ENCODE data around the gene RAB6B.
A peak's percentile ranks its signal among the peaks of the same experiment; 100 is the strongest.
"Not testable (repeated sequence)": the region's sequence is repeated elsewhere in the genome, so short reads cannot be mapped to it uniquely, and the experiment has no call there.

Gene RAB6B

DNA sequence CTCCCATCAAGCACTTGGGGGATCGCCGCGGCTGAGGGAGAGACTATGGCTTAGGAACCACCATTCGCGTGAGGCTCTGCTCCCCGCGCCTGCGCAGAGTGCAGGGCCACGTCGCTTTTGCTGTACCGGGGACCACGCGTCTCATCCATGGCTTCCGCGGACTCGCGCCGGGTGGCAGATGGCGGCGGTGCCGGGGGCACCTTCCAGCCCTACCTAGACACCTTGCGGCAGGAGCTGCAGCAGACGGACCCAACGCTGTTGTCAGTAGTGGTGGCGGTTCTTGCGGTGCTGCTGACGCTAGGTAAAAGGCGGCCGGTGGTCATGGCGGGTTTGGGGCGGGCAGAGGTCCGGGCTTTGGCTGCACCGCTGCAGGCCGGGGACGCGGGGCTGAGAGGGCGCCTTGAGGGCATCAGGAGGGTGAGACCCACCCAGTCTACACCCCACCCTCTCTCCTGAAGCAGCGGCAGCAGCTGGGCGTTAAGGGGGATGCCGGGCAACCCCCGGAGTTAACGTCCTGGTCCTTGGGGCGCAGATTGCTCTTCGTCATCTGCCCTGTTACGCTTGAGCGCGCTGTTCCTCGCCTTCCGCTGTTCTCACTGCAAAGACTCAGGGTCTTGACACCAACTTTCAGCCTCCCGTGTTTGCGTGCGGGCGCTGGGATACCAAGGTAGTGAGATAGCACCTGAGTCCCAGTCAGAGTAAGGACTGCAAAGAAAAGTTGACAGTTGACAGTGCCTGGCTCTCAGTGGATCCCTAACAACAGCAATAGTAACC, 89.8 kb downstream of the RAB6B start, which contains the start of gene SRPRB:
TSS of gene SRPRB (plus strand) at position 114 of the 774 bp plus-strand sequence. CDS start at position 148, 34 bp downstream.
- peak; percentile 86 for DNase-seq (ENCODE audit: low read depth)

DNA sequence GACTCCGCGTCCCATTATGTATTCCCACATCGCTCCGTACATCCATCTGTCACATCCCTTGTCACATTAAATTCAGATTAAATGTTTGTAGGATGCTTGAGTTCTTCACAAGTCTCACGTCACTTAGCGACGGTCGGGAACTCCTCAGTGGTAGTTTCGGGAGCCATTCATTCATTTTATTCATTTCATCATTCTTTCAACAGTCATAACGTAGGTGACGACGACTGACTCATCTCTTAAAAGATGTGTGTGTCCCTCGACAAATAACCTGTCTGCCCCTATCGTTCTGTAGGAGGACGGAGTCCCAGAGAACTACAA, 90.3 kb downstream of the RAB6B start:
- DNase-seq (ENCODE audit: low read depth): no peak

DNA sequence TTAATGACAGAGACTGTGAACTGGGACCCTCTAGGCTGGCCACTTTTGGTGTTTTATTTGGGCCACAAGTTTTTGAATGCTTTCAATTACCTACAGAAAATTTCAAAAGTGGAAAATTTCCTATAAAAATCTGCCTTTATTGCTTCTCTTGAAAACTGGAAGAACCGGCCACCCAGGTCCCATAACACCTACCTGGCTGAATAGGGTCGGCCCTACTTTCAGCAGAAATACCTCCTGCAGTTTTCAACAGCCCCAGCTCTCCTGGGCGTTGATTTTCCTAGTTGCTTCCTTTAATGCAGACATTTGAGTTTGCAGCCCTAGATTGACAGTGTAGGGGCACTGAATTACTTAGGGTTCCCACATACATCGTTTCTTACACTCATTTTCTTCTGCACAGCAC, 90.8 kb downstream of the RAB6B start:
- no peak for DNase-seq (ENCODE audit: low read depth)

GRCh38 chr3:133803469-133803868, 92.2 kb downstream of the RAB6B start:
- DNase-seq (ENCODE audit: low read depth): no peak

GRCh38 chr3:133799794-133800585, 95.7 kb downstream of the RAB6B start:
- peak; percentile 52 for DNase-seq (ENCODE audit: low read depth)

DNA sequence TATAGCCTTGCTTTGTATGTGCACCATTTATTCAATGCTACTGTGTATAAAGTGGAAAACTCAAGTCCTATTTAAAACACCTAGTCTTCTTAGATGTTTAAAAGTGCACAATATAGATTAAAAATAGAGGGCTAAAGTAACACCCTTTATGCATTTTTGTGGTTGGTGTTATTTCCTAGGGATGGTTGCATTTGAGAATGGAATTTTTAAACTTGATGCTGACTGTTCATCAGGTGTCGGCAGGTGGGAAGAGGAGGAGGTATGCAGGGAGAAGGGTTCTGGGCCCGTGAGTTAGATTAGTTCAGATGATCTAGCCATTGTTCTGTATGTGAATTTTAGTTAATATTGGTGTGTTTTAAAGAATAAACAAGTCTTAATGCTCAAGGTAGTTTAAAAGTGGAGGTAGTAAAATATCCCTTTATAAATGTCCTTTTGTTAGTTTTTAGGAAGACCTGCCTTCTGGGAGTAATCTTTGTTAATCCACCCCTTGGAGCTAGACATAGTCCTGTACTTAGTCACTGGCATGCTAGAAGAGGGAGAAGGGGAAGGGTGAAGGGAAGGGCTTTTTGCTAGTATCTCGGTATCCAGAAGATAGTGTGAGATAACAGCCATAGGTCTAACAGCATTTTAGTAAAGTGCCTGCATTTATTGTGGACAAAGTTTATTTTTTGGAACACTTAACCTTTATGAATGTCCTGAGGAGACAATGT, 98.1 kb downstream of the RAB6B start:
- DNase-seq (ENCODE audit: low read depth): peak; percentile 40

DNA sequence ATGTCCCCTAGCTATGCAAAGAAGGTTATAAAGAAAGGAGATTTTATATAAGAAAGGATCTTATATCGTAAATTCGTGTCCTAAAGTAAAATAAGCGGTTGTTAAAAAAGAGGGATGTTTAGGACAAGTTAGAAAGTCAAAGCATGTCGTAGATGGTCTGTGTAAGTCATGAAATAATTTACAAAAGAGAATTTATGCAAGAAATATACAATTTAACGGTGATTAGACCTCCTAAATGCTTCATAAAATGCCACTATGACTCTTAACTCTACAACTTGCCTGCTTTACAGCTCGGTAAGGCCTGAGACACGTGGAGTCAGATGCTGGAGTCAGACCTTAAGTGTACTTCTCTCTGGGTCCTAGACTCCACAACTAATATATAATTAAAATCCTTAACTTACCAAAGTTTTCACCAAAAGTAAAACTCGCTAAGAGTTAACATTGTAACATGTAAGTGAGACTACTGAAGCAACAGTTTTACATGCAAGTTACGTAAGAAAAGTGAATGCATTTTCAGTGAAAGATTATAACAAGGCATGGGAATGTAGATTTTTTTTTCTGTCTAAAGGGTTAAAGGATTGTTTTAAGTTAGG, 103.4 kb downstream of the RAB6B start:
- peak; percentile 10 for DNase-seq (ENCODE audit: low read depth)

GRCh38 chr3:133788024-133788423, 107.7 kb downstream of the RAB6B start:
- DNase-seq (ENCODE audit: low read depth): no peak

DNA sequence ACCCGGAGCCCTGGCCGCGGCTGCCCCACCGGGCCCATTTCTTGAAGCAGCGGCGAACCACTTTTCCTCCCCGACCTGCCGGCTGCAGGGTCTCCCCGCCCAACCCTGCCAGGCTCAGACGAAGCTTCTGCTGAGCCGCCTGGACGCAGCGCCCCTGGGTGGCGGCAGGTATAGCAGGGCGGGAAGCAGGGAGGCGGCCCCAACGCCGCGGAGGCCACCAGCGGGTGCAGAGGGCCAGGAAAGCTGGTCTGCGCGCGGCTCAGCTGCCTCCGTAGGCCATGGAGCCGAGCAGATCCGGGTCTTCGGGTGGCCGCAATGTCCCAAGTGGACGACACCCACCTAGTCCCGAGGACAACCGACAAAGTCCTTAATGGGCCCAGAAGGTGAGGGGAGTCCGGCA, 111.9 kb downstream of the RAB6B start:
- no peak for DNase-seq (ENCODE audit: low read depth)

GRCh38 chr3:133782454-133782853, 113.2 kb downstream of the RAB6B start:
- DNase-seq (ENCODE audit: low read depth): no peak

DNA sequence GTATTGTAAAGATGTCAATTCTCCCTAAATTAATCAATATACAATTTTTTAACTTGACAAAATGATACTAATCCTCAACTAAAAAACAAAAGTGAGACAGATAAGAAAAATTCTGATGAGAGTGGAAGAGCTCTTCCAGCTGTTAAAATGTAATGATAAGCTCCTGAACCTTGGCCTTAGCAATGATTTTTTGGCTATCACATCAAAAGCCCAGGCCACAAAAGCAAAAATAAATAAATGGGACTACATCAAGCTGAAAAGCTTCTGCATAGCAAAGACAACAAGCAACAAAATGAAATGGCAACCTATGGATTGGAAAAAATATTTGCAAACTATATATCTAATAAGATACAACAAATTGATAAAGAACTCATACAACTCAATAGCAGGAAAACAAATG, 114.1 kb downstream of the RAB6B start:
- no peak for DNase-seq (ENCODE audit: low read depth)

DNA sequence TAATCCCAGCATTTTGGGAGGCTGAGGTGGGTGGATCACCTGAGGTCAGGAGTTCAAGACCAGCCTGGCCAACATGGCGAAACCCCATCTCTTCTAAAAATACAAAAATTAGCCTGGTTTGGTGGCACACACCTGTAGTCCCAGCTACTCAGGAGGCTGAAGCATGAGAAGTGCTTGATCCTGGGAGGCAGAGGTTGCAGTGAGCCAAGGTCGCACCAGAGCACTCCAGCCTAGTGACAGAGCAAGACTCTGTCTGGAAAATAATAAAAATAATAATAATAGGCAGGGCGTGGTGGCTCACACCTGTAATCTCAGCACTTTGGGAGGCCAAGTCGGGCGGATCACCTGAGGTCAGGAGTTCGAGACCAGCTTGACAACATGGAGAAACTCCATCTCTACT, 114.9 kb downstream of the RAB6B start:
- DNase-seq (ENCODE audit: low read depth): not testable (repeated sequence)

DNA sequence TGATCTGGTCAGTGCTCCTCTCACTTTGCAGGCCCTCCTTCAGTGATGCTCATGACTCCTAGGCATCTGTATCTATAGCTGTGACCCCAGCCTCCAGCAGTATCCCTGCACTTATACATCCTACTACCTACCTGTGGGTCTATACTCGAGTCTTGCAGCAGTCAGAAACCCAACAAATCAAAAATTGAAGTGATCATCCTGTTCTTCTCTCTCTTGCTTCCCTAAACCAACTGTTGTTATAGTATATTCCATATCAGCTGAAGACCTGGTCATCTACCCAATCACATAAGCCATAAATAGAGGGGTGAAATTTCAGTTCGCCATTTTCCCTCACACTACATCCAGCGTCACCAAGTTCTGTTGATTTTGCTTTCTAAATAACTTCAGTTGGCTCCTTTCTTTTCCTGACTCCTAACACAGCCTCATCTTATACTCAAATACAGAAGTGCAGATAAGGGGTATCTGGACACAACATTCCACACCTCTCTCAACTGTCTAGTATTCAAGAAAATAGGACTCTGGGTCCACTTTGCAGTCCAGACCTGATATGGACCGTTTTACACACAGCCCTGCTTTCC, 116.0 kb downstream of the RAB6B start:
- no peak for DNase-seq (ENCODE audit: low read depth)

GRCh38 chr3:133777807-133778568, 117.7 kb downstream of the RAB6B start:
- DNase-seq (ENCODE audit: low read depth): no peak

DNA sequence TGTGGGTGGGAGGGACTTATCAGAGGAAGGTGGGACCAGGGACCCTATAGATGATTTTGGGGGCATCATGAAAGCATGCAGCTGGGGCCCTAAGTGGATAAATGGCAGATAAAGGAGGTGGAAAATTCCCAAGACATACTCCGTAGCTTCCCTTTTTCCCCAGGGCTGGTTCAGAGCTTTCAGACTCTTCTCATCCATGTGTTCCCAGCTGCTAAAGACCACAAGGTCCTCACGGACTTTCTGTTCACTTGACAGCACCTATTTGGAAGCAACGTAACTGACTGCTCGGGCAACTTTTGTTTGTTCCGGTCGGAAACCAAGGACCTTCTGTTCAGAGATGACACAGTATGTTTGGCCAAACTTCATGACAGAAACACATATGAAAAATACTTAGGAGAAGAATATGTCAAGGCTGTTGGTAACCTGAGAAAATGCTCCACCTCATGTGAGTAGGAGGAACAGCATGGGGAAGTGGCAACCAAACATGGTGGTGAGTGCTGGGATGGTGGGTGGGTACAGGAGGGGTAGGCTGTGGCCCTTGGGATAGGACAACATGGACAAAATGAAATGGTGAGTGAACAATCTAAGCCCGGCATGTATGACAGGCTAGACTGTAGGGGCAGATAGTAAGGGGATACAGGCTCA, 118.8 kb downstream of the RAB6B start:
- no peak for DNase-seq (ENCODE audit: low read depth)

GRCh38 chr3:133775835-133776234, 119.8 kb downstream of the RAB6B start:
- DNase-seq (ENCODE audit: low read depth): no peak

DNA sequence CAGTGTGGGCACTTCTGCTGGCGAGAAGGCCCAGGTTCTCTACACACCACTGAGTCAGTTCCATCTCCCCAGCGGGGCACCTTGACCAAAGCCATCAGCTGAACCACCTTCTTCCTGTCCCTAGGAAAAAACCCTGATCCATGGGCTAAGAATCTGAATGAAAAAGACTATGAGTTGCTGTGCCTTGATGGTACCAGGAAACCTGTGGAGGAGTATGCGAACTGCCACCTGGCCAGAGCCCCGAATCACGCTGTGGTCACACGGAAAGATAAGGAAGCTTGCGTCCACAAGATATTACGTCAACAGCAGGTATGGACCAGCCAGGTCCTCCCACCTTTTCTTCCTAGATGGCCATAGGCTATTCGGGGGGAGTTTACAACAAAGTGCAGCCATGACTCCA, 120.4 kb downstream of the RAB6B start:
- DNase-seq (ENCODE audit: low read depth): no peak
